Rectal smooth muscle tissue (tissue), 1 donor: ENCODE results near the gene EHBP1L1.

Experiments used
- H3K27ac ChIP-seq: one replicate; pipeline ENCODE4 v1.7.0; 2013; ENCODE audit warnings: low read depth, low read length, inconsistent platforms
- H3K27me3 ChIP-seq: one replicate; pipeline ENCODE4 v1.7.0; 2013; ENCODE audit warnings: low read length; ENCODE audit not compliant: control insufficient read depth, insufficient read depth
- H3K36me3 ChIP-seq: one replicate; pipeline ENCODE4 v1.7.0; 2013; ENCODE audit warnings: low read length; ENCODE audit not compliant: control insufficient read depth, insufficient read depth
- H3K4me1 ChIP-seq: one replicate; pipeline ENCODE4 v1.7.0; 2013; ENCODE audit warnings: low read length; ENCODE audit not compliant: control insufficient read depth, insufficient read depth
- H3K4me3 ChIP-seq: one replicate; pipeline ENCODE4 v1.7.0; 2013; ENCODE audit warnings: low read length
- H3K9ac ChIP-seq: one replicate; pipeline ENCODE4 v1.7.0; 2013; ENCODE audit warnings: low read length

EHBP1L1 gene

DNA sequence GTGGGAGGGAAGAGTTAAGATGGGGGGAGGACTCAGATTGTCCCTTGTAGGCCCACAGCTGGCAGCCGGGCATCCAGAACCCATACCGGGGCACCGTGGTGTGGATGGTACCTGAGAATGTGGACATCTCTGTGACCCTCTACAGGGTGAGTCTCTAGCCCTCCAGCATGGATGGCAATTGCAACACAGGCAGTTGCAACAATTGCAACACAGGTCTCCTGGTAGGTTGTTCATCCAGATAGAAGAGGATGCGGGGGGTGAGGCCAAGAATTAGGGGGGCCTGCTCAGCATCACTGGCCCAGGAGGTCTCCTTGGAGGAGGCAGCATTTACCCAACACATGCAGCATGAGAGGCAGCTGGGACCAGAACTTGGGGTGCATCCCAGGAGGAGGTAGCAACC is 3.4 kb downstream of the EHBP1L1 start:
- H3K27me3 ChIP-seq, result no peaks in the 10 kb centered on the region
- no peak overlapping the region for H3K4me3 ChIP-seq
- peaks cover 32% of the 10 kb centered on the region for H3K36me3 ChIP-seq
- H3K9ac ChIP-seq, result no peak overlapping the region
- H3K4me1 ChIP-seq, result peaks cover 14% of the 10 kb centered on the region
- no peak overlapping the region for H3K27ac ChIP-seq

DNA sequence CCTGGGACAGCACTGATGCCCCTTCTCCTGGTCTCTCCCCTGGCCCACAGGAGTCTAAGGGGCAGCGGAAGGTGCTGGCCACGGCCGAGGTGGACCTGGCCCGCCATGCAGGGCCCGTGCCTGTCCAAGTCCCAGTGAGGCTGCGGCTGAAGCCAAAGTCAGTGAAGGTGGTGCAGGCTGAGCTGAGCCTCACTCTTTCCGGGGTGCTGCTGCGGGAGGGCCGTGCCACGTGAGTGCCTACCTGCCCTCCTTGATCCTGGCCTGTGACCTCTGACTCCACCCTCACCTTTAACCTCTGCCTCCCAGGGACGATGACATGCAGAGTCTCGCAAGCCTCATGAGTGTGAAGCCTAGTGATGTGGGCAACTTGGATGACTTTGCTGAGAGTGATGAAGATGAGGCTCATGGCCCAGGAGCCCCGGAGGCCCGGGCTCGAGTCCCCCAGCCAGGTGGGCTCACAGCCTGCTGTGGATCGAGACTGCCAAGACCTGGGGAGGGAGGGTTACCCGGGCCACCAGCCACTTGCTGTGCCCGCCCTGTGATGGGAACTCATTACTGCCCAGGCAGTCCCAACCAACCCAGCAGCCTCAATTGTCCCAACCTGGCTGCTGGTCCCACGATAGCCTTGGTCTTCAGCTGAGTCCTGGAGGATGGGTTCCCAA is 4.3 kb downstream of the EHBP1L1 start:
- no peak overlapping the region for H3K9ac ChIP-seq
- peaks cover 34% of the 10 kb centered on the region for H3K36me3 ChIP-seq
- peaks cover 11% of the 10 kb centered on the region for H3K4me1 ChIP-seq
- no peak overlapping the region for H3K4me3 ChIP-seq
- H3K27me3 ChIP-seq, result no peaks in the 10 kb centered on the region
- no peak overlapping the region for H3K27ac ChIP-seq

DNA sequence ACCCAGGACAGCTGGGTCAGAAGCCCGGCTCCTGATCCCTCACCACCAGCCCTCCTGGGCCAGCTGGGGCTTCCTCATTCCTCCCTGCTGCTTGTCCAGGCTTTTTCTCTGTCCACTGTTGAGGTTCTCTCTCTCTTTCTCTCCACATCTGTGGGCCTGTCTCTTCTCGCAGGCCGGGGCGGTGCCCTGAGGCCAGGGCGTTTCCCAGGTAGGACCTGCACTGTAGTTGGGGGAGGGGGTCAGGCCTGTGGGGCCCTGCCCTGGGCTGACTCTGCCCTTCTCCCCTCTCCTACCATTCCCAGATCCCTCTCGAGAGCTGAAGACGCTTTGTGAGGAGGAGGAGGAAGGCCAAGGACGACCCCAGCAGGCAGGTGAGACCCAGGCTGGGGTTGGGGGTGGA is 4.9 kb downstream of the EHBP1L1 start:
- Histone ChIP-seq H3K4me1 (peaks cover 7% of the 10 kb centered on the region), H3K27me3 (no peaks in the 10 kb centered on the region), H3K4me3 (no peak overlapping the region), H3K36me3 (peaks cover 34% of the 10 kb centered on the region), H3K9ac (no peak overlapping the region), H3K27ac (no peak overlapping the region)

DNA sequence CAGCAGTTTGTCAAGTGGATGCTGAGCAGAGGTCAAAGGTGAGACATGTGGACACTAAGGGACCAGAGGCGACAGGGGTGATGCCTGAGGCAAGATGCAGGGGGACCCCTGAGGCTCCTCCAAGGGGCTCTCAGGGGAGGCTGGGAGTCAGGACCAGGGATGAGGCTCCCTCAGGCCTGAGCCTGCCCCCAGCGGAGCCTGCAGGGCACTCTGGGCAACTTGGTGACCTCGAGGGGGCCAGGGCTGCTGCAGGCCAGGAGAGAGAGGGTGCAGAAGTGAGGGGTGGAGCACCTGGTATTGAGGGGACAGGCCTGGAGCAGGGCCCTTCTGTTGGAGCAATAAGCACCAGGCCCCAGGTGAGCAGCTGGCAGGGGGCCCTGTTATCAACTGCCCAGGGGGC is 6.1 kb downstream of the EHBP1L1 start:
- Histone ChIP-seq H3K27me3 (no peaks in the 10 kb centered on the region), H3K4me3 (no peak overlapping the region), H3K9ac (no peak overlapping the region), H3K36me3 (peaks cover 39% of the 10 kb centered on the region), H3K4me1 (peaks cover 13% of the 10 kb centered on the region), H3K27ac (no peak overlapping the region)

DNA sequence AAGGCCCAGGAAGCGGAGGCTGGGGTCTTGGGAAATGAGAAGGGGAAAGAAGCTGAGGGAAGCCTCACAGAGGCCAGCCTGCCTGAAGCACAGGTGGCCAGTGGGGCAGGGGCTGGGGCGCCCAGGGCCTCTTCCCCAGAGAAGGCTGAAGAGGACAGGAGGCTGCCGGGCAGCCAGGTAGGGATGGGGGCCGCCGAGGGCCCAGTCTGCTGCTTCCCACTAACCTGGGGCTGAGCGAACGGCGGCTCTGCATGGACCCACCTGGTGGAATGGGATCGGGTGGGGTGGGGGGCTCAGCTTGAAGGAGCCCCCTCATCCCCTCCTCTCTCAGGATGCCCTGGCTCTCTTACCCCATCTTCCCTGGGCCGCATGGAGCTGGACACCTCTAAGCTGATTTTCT is 7.7 kb downstream of the EHBP1L1 start:
- no peak overlapping the region for H3K27ac ChIP-seq

DNA sequence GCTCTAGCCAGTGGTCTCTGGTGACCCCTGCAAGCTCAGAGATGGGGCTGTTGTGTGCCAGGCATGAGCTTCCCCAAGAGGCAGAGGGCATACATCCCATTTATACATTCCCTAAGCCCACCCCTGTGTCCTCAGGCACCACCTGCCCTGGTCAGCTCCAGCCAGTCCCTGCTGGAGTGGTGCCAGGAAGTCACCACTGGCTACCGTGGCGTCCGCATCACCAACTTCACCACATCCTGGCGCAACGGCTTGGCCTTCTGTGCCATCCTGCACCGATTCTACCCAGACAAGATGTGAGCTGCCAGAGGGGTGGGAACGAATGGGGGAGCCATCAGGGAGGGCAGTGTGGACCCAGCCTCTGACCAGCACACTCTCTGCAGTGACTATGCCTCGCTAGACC is 8.3 kb downstream of the EHBP1L1 start:
- peak overlapping the region; percentile 25 for H3K27ac ChIP-seq
- peaks cover 42% of the 10 kb centered on the region for H3K36me3 ChIP-seq
- H3K4me1 ChIP-seq, result peaks cover 18% of the 10 kb centered on the region
- no peaks in the 10 kb centered on the region for H3K27me3 ChIP-seq
- H3K9ac ChIP-seq, result no peak overlapping the region
- no peak overlapping the region for H3K4me3 ChIP-seq

More for the DNA sequence above, 7.7 kb downstream of the EHBP1L1 start:
- Histone ChIP-seq H3K4me3 (no peak overlapping the region), H3K4me1 (peaks cover 18% of the 10 kb centered on the region), H3K36me3 (peaks cover 42% of the 10 kb centered on the region), H3K9ac (no peak overlapping the region), H3K27me3 (no peaks in the 10 kb centered on the region)

DNA sequence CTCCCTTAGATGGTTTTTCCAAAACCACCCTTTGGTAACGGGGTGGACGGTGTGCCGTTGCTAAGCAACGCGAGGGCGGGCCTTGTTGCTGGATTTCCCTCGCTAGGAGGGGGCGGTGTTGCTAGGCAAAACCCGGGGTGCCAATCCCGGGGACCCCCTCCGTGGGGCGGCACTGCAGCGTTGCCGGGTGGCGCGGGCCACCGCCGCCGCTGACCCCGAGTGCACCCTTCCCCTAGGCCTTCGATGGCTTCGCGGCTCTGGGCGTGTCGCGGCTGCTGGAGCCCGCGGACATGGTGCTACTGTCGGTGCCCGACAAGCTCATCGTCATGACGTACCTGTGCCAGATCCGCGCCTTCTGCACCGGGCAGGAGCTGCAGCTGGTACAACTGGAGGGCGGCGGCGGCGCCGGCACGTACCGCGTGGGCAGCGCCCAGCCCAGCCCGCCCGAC is 8.9 kb downstream of the EHBP1L1 start:
- Histone ChIP-seq H3K36me3 (peaks cover 40% of the 10 kb centered on the region), H3K9ac (no peak overlapping the region)

DNA sequence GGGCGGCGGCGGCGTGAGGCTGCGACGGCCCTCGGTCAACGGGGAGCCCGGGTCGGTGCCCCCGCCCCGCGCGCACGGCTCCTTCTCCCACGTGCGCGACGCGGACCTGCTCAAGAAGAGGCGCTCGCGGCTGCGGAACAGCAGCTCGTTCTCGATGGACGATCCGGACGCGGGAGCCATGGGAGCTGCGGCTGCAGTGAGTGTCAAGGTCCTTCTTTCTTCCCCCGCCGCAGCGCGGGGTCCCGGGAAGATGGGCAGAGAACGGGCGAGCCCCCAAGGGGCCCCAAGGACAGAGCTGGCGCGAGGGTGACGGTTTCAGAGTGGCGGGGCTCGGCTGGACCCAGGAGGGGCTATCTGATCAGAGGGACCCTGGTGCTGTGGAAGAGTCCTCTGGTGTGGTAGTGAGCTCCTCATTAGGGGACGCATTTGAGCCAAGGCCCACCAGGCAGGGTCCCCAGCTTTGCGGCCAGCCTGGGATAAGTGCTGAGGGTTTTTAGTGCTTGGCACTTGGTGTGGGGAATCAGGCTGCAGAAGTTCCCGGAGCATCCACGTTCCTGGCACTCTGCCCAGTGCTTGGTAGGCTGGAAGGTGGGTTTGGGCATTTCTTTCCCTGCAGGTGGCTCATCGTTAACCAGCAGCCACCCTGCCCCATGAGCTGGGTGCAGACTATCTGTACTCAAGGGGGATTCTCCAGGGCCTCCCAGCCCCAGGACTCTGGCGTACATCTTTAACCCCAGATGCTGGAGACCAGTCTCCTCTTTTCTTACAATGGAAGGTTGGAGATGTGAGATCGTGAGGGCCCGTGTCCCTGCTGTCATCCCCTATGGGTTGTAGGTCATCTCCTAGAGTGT is 9.8 kb downstream of the EHBP1L1 start:
- peaks cover 35% of the 10 kb centered on the region for H3K36me3 ChIP-seq
- peak overlapping the region; percentile 19 for H3K27ac ChIP-seq
- H3K4me1 ChIP-seq, result peaks cover 18% of the 10 kb centered on the region
- no peak overlapping the region for H3K4me3 ChIP-seq
- no peak overlapping the region for H3K9ac ChIP-seq
- H3K27me3 ChIP-seq, result no peaks in the 10 kb centered on the region

More for the DNA sequence above, 8.9 kb downstream of the EHBP1L1 start:
- Histone ChIP-seq H3K4me1 (peaks cover 18% of the 10 kb centered on the region), H3K27ac (no peak overlapping the region), H3K27me3 (no peaks in the 10 kb centered on the region), H3K4me3 (no peak overlapping the region)

DNA sequence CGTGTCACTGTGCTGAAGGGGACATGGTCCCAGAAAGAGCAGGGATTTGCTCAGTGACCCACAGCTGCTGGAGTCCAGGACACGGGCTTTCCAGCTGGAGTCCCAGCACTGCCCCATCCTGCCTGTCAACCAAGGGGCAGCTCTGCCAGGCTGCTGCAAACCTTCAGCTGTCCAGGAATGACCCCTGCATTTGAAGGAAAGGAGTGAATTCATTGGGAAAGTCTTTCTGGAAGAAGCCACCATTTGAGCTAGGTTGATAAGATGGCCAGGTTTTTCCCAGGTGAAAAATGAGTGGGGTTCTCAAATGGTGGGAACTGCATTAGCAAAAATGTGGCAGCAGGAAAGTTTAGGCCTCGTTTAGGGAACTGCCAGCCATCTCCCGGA is 10.4 kb downstream of the EHBP1L1 start:
- peak overlapping the region; percentile 19 for H3K27ac ChIP-seq
- peaks cover 29% of the 10 kb centered on the region for H3K36me3 ChIP-seq
- H3K4me1 ChIP-seq, result peaks cover 18% of the 10 kb centered on the region
- H3K27me3 ChIP-seq, result no peaks in the 10 kb centered on the region
- H3K9ac ChIP-seq, result no peak overlapping the region
- no peak overlapping the region for H3K4me3 ChIP-seq

DNA sequence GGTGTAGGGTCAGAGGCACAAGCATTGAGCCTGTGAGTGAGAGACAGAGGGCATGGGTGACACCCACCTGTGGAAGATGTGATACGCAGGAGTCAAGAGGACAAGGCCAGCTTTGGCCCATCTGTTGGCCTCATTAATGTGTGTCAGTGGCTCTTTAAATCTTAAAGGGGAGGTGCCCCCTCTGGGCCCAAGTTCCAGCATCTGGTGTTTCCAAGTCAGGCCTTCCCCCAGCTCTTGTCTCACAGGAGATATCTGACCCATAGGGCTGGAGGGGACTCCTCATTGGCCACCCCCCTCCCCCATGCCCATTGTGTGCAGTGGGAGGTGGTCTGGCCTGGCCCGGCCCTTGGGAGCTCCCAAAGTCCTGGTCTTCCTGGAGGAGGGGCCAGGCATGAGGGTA is 10.8 kb downstream of the EHBP1L1 start:
- peaks cover 18% of the 10 kb centered on the region for H3K4me1 ChIP-seq
- H3K9ac ChIP-seq, result no peak overlapping the region
- H3K27ac ChIP-seq, result peak overlapping the region; percentile 19
- H3K36me3 ChIP-seq, result peaks cover 25% of the 10 kb centered on the region
- no peak overlapping the region for H3K4me3 ChIP-seq
- H3K27me3 ChIP-seq, result no peaks in the 10 kb centered on the region

DNA sequence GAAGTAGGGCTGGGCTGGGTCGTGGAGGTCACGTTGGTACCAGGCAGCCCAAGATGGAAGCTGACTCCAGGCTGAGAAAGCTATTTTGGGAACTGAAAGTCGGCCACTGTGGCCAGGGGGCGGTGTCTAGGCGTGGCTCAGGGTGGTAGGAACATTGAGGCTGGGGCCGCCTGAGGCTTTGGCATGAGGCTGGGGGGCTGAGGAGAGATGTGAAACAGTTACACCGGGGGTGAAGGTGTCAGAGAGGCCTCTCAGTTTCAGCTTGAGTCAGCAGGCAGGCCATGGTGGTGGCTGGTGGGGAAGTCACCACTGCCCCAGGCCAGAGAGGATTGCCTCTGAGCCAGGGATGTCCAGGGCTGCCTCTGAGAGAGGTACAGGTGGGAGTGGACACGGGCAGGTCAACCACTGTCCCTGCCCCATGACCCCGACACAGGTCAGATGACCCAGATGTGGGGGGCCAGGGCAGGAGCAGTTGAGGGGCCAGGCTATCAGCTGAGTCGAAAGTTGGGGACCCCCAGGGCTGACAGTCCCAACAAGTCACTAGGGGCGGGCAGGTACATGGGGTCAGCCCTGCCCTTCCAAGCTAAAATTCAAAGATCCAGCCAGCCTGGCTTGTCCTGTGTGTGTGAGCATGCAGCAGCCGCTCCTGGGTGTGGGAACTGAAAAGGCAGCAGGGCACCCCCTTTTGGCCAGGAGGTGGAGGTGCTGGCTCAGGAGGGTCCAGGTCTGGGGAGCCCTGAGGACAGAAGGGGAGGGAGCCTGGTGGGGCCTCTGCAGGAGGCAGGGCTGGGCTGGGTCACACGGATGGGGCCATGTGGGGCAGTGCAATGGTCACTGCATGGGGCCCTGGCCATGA is 12.6 kb downstream of the EHBP1L1 start:
- H3K36me3 ChIP-seq, result peaks cover 24% of the 10 kb centered on the region
- H3K27ac ChIP-seq, result peak overlapping the region; percentile 62
- H3K27me3 ChIP-seq, result no peaks in the 10 kb centered on the region
- no peak overlapping the region for H3K9ac ChIP-seq
- peaks cover 23% of the 10 kb centered on the region for H3K4me1 ChIP-seq
- no peak overlapping the region for H3K4me3 ChIP-seq
